Liver (tissue), 3 donors: ENCODE measurements around the gene ADGRV1.

ENCODE experiments used
- CTCF ChIP-seq: fragments of 150-350 bp; IDR thresholded peaks from 2 replicates; pipeline ENCODE4 v1.5.1; 2017; ENCODE audit warnings: improper control_type of control experiment, low read depth, low read length; ENCODE audit not compliant: missing input control
- HNF4G ChIP-seq: IDR thresholded peaks from 2 replicates; pipeline ENCODE4 v1.6.1; 2016; ENCODE audit warnings: antibody characterized with exemption
- RAD21 ChIP-seq, 2 donors: IDR thresholded peaks; 2 replicates each; pipeline ENCODE4 v1.6.1; 2016; ENCODE audit warnings: antibody characterized with exemption in 2 of 2, mild to moderate bottlenecking in 2 of 2
- RXRA ChIP-seq, 2 donors: IDR thresholded peaks; 2 replicates each; pipeline ENCODE4 v1.6.1; 2017 to 2018; ENCODE audit warnings: antibody characterized with exemption in 2 of 2, mild to moderate bottlenecking in 1 of 2
- SP1 ChIP-seq: IDR thresholded peaks from 2 replicates; pipeline ENCODE4 v1.6.1; 2018; ENCODE audit warnings: antibody characterized with exemption, mild to moderate bottlenecking
- TAF1 ChIP-seq: conservative IDR thresholded peaks from 2 replicates; pipeline ENCODE4 v1.6.1; 2016; ENCODE audit warnings: antibody characterized with exemption, mild to moderate bottlenecking
- ZBTB33 ChIP-seq: IDR thresholded peaks from 2 replicates; pipeline ENCODE4 v1.6.1; 2016; ENCODE audit warnings: antibody characterized with exemption
- TF ChIP-seq, protein P1 (sequence below): IDR thresholded peaks from 2 replicates; pipeline ENCODE4 v1.6.1; 2016; ENCODE audit warnings: antibody characterized with exemption, mild to moderate bottlenecking
- TF ChIP-seq, protein P2 (sequence below): IDR thresholded peaks from 2 replicates; pipeline ENCODE4 v1.6.1; 2016; ENCODE audit warnings: antibody characterized with exemption
- donor health status: healthy.
- donor health status: healthy.

DNA sequence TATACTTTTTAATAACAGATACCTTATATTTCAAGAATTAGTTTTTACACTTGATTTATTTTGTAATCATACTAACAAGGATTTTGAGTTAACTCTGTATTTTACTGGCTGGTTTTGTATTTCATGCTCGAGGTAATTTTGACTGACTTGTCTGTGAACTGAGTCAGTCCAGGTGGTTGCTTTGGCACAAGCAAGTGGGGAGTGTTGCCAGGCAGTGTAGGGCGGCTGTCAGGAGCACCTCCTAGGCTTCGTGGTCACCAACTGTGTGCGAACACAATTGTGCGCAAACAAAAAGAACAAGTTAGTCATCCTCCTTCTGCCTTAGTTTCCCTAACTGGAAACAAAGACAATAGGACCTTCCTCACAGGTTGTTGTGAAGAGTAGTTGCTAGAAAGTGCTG, 286.3 kb downstream of the ADGRV1 start:
- no peak for TF ChIP-seq CTCF
- no peak for TF ChIP-seq RAD21 (IDR thresholded peaks at IDR 0.05)
- no peak for TF ChIP-seq HNF4G
- TF ChIP-seq TAF1: no peak
- TF ChIP-seq, protein P1, sequence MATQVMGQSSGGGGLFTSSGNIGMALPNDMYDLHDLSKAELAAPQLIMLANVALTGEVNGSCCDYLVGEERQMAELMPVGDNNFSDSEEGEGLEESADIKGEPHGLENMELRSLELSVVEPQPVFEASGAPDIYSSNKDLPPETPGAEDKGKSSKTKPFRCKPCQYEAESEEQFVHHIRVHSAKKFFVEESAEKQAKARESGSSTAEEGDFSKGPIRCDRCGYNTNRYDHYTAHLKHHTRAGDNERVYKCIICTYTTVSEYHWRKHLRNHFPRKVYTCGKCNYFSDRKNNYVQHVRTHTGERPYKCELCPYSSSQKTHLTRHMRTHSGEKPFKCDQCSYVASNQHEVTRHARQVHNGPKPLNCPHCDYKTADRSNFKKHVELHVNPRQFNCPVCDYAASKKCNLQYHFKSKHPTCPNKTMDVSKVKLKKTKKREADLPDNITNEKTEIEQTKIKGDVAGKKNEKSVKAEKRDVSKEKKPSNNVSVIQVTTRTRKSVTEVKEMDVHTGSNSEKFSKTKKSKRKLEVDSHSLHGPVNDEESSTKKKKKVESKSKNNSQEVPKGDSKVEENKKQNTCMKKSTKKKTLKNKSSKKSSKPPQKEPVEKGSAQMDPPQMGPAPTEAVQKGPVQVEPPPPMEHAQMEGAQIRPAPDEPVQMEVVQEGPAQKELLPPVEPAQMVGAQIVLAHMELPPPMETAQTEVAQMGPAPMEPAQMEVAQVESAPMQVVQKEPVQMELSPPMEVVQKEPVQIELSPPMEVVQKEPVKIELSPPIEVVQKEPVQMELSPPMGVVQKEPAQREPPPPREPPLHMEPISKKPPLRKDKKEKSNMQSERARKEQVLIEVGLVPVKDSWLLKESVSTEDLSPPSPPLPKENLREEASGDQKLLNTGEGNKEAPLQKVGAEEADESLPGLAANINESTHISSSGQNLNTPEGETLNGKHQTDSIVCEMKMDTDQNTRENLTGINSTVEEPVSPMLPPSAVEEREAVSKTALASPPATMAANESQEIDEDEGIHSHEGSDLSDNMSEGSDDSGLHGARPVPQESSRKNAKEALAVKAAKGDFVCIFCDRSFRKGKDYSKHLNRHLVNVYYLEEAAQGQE: no peak
- no peak for TF ChIP-seq RXRA (IDR thresholded peaks at IDR 0.05)
- TF ChIP-seq, protein P2, sequence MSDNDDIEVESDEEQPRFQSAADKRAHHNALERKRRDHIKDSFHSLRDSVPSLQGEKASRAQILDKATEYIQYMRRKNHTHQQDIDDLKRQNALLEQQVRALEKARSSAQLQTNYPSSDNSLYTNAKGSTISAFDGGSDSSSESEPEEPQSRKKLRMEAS: no peak
- no peak for TF ChIP-seq SP1
- no peak for TF ChIP-seq ZBTB33
